ENCODE results near the gene TREML1.
A peak's percentile ranks its signal among the peaks of the same experiment; 100 is the strongest.

Gene TREML1

GRCh38 chr6:41177695-41178094 is 23.5 kb upstream of the TREML1 start:
- DNase-seq, result no peak

DNA sequence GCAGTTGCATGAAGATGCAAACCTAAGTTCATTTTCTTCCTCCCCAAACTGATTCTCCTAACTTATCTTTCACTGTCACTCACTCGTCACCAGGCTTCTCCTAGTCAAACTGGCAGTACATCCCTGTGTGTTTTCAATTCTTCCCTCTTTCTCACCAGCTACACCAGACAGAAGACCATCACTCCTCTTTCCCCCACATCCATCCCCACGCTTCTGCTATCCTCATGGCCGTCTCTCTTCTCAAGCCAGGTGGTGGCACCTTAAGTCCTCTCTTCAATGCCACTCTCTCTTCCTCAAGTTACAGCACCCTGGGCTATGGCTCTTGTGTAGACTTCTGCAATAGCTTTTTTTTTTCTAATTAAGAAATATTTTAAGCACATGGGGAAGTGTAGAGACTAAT is 23.1 kb upstream of the TREML1 start:
- DNase-seq, result no peak

DNA sequence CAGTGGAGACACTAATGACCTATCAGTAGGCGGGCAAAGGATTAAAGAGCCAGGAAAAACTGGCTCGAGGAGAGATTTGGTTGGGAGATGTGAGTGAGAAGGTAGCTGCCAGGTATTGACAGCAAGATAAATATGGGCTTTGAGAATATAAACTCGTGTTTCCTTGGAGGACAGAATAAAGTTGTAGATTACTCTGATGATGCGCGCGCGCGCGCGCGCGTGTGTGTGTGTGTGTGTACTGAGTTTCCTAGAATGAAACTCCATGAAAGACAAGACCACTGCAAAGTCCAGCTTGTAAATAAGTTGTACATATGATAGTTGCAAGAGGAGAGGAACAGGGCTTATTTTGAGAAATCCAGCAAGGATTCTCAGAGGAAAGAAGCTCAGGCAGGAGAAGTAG is 22.0 kb upstream of the TREML1 start:
- DNase-seq, result no peak

- no peak for DNase-seq
These were observed 20.9 kb upstream of the TREML1 start for GRCh38 chr6:41175084-41175483.

GRCh38 chr6:41174610-41175009 is 20.5 kb upstream of the TREML1 start:
- DNase-seq, result no peak

DNA sequence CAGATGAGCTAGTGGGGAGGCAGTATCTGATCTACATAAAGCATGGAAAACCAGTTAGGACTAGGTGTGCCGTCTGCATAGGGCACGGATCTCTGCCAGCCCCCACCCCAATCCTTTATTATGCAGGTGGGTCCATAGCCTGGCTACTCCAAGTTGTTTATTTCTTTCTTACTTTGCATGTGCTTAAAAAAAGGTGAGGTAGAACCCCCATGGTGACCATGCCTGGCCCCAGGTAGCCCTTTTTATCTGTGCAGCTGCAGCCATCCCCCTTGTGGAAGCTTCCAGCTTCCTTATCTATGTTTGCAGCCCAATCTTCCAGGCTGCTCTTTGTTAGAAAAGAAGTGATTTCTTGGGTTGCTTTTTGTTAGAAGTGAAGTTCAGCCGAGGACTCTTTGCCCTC is 17.8 kb upstream of the TREML1 start:
- DNase-seq, result no peak

DNA sequence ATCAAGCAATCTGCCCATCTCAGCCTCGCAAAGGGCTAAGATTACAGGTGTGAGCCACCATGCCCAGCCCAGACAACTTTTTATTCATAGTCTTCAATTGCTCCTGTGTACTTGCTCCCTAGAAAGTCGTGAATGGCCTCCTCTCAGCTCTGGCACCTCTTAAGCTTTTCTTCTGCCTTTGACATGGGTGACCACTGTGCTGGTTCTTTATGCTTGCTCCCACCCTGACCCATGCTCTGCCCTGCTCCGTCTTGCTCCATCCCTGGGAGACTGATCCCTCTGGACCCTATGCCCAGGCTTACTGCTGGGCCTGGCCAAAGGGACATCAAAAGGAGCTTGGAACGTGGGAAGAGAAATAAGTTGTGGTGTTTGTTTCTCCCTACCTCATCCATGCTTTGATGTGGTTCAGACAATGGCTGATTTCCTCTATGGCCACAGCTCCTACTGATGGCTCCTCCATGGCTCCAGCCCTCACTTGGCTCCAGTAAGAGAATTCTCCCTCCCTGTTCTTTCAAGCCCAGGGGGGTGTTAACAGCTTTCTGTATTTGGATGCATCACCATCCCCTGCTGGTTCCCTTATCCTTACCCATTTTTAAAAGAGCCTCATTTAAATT is 16.5 kb upstream of the TREML1 start:
- no peak for DNase-seq

DNA sequence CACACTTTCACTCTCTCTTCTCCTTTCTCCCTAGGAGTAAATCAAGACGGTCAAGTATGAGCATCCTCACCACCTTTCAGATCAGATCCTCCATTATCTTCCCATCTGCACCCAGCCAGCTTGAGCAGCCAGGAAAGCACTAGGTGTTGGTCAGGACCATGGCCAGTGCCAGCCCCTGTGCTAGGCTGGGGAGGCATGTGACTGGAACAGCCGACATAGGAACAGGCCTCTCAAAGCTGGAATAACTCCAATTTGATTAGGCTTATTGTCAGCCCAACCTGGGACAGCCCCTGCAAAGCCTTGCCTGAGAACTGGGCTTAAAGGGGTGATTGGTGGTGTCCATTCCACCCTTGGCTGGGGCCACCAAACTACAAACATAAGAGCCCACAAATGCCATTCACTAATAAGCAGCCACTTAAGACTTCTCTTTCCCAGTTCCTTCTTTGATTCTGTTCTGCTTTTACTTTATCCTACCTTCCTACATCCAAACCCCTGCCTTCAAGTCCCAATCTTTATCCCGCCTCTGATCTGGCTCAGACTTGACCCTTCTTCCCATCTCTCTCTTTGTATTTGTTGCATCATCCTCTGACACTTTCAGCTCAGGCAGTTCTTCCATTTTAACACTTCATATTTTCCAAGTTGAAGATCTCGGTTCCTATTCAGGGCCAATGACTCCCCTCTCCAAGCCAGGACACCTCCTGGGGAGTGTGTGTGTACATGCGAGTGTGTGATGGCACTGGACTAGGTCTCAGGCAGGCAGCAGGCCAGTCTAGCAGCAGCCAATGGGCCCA is 13.2 kb upstream of the TREML1 start:
- DNase-seq, result no peak

DNA sequence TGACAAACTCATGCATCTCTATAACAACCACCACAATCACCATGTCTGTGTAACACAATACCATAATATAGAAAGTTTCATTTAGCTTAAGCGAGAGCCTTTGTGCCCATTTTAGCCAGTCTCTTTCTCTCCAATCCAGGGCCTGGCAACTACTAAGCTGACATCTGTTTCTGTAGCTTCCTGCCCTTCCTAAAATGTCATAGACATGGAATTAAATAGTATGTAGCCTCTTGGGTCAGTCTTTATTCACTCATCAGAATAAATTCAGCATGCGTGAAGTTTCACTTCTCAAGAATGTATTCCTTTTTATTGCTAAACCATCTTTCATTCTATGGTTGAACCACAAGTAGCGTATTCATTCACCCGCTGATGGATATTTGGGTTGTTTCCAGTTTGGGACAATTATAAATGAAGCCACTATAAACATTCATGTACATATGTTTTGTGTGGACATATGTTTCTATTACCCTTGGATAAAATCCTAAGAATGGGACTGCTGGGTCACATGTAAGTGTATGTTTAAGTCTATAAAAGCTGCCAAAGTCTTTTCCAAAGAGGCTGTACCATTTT is 10.5 kb upstream of the TREML1 start:
- DNase-seq, result no peak

DNA sequence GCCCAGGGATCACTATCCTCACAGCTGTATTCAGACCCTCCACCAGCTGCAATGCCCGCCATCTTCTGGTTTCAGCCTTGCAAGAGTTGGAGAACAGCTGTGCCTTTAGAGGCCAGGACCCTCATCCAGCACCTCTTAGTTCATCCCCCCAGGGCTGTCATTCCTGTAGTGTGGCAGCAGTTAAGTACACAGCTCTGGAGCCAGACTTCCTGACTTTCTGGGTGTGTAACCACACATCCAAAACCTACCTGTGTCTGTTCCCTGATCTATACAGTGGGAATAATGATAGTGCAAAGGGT is 9.2 kb upstream of the TREML1 start:
- no peak for DNase-seq

GRCh38 chr6:41162687-41163418 is 8.7 kb upstream of the TREML1 start, which contains the start of gene TREM2:
TREM2 (minus strand) TSS chr6:41163116; CDS start chr6:41163082, 34 bp downstream.
- DNase-seq, result no peak

GRCh38 chr6:41161851-41162552 is 7.9 kb upstream of the TREML1 start:
- DNase-seq, result no peak

DNA sequence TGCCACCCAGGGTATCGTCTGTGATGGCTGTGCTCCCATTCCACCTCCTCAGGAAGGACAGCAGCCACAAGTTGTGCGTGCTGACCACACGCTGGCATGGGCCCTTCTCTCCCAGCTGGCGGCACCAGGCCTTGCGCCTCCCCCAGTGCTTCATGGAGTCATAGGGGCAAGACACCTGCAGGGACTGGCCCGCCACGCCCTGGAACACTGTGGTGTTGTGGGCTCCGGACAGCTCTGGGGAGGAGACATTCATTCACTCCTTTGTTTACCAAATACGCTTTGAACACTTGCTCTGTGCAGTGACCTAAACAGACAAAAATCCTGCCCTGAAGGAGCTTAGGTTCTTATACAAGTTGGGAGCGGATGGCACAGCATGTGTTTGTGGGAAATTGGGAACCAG is 7.2 kb upstream of the TREML1 start:
- no peak for DNase-seq

DNA sequence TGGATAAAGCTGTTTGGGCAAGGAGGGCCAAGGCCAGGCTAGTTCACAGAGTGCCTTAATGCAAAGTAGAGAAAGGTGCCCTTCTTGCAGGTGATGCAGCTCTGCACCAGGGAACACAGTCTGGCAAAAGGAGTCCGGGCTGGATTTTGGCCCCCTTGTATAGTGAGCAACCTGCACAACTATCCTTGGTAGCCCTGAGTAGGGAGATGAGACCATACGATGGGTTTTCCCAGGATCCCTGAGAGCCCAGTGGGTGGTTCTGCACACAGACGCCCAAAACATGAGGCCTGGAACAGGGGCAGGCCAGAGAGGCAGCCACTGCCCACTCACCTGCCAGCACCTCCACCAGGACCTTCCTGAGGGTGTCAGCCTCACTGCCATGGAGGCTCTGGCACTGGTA is 6.8 kb upstream of the TREML1 start:
- no peak for DNase-seq

- no peak for DNase-seq
These were observed 5.4 kb upstream of the TREML1 start for GRCh38 chr6:41159415-41160082.

GRCh38 chr6:41157323-41157722 is 3.2 kb upstream of the TREML1 start:
- DNase-seq, result peak; percentile 45

DNA sequence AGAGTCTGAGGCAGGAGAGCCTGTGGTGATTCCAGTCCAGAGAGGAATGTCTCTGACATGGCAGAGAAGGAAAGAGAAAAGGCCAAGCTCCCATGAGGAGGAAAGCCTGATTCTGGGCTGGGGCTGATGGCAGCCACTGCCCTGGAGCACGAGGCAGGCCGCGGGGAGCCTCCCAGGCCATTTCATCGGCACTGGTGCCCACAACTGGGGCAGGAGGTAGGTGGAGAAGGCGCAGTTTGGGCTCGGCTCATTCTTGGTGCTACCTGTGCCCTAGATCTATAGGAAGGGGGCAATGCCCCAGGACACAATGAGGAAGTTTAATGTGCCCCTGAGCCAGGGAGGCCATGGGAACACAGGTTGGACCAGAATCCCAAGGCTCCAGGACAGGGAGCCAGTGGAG is 2.6 kb upstream of the TREML1 start:
- DNase-seq, result no peak

- DNase-seq, result no peak
These were observed 1.9 kb upstream of the TREML1 start for GRCh38 chr6:41156001-41156400.

- no peak for DNase-seq
These were observed 1.1 kb upstream of the TREML1 start for GRCh38 chr6:41155132-41155805.

GRCh38 chr6:41153451-41153850 is 696 bp downstream of the TREML1 start:
- DNase-seq, result no peak

GRCh38 chr6:41150671-41151070 is 3.5 kb downstream of the TREML1 start:
- DNase-seq, result no peak

- DNase-seq, result no peak
These were observed 6.2 kb downstream of the TREML1 start for GRCh38 chr6:41147917-41148316.
